Breast epithelium (tissue), 3 donors: ENCODE measurements around the gene PIK3R2.

Source experiments
- POLR2A ChIP-seq: fragments of 450-650 bp; IDR thresholded peaks from one replicate; pipeline ENCODE4 v1.6.1; 2016; ENCODE audit warnings: antibody characterized with exemption, mild to moderate bottlenecking, moderate library complexity
- TF ChIP-seq, protein P1 (sequence below), 3 donors: fragments of 450-650 bp; IDR thresholded peaks; one replicate each; pipeline ENCODE4 v1.5.1; 2016 to 2017; ENCODE audit warnings: antibody characterized with exemption in 3 of 3, mild to moderate bottlenecking in 3 of 3, moderate library complexity in 3 of 3

DNA sequence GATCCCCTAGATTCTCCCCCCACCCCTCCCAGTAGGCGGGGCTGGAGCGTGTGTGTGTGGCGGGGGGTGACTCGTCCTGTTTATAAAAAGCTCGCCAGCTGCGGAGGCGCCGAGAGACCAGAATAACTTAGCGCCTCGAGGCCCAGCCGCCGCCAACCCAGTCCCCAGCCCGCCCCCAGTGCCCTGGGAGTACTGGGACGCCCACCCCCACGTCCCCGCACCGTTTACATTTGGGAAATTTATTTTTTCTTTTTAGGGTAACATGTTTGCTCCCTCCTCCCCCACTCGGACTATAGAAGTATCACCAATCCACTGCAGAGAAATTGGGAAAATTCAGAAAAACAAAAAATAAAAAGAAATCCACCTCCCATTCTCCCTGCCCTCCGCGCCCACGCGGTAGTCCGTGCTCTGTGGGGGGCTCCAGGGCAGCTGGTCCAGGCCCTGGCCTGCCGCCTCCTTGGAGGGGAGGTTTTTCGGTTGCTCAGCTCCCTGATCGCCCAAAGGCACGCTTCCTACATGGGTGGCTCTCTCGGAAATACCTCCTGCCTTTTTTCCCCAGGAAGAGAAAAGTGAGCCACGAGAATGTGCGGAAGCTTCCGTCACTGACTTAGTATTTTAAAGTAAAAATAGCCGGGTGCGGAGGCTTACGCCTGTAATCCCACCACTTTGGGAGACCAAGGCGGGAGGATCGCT is 52.4 kb downstream of the PIK3R2 start:
- TF ChIP-seq, protein P1, sequence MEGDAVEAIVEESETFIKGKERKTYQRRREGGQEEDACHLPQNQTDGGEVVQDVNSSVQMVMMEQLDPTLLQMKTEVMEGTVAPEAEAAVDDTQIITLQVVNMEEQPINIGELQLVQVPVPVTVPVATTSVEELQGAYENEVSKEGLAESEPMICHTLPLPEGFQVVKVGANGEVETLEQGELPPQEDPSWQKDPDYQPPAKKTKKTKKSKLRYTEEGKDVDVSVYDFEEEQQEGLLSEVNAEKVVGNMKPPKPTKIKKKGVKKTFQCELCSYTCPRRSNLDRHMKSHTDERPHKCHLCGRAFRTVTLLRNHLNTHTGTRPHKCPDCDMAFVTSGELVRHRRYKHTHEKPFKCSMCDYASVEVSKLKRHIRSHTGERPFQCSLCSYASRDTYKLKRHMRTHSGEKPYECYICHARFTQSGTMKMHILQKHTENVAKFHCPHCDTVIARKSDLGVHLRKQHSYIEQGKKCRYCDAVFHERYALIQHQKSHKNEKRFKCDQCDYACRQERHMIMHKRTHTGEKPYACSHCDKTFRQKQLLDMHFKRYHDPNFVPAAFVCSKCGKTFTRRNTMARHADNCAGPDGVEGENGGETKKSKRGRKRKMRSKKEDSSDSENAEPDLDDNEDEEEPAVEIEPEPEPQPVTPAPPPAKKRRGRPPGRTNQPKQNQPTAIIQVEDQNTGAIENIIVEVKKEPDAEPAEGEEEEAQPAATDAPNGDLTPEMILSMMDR (IDR thresholded peaks at IDR 0.05), result no peak
- no peak for TF ChIP-seq POLR2A
